22Rv1 (cell line): ENCODE results near the gene TNS1.

Experiments used
- ZFX ChIP-seq: fragments of 450-650 bp; IDR thresholded peaks from 2 replicates; pipeline ENCODE4 v1.6.1; 2017; ENCODE audit warnings: antibody characterized with exemption, borderline replicate concordance
- TF ChIP-seq, protein P1 (sequence below): fragments of 450-650 bp; IDR thresholded peaks from 2 replicates; pipeline ENCODE4 v1.5.1; 2017; ENCODE audit warnings: mild to moderate bottlenecking

- TF ChIP-seq, protein P1, sequence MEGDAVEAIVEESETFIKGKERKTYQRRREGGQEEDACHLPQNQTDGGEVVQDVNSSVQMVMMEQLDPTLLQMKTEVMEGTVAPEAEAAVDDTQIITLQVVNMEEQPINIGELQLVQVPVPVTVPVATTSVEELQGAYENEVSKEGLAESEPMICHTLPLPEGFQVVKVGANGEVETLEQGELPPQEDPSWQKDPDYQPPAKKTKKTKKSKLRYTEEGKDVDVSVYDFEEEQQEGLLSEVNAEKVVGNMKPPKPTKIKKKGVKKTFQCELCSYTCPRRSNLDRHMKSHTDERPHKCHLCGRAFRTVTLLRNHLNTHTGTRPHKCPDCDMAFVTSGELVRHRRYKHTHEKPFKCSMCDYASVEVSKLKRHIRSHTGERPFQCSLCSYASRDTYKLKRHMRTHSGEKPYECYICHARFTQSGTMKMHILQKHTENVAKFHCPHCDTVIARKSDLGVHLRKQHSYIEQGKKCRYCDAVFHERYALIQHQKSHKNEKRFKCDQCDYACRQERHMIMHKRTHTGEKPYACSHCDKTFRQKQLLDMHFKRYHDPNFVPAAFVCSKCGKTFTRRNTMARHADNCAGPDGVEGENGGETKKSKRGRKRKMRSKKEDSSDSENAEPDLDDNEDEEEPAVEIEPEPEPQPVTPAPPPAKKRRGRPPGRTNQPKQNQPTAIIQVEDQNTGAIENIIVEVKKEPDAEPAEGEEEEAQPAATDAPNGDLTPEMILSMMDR: no peak
- no peak for TF ChIP-seq ZFX
These were observed 154.3 kb downstream of the TNS1 start for GRCh38 chr2:217848351-217848957.
